Thoracic aorta (tissue), 2 donors: ENCODE measurements around the gene COX17. TPM values are rescaled to one million over a fixed set of nuclear protein-coding genes. Genes with fewer than 3 reads are reported as not detected.
A peak's percentile ranks its signal among the peaks of the same experiment; 100 is the strongest.

Source experiments
- ATAC-seq: fragments of 150-250 bp; one replicate; pipeline ENCODE4 v1.8.0; 2017; ENCODE audit warnings: low read depth; ENCODE audit not compliant: insufficient number of reproducible peaks, low FRiP score
- DNase-seq: peaks from one replicate; pipeline ENCODE4 v3.0.0-alpha.2; 2020; ENCODE audit warnings: low spot score
- H3K27ac ChIP-seq, 2 donors: fragments of 200-600 bp; sonication (generic); 1 replicate in 1 of 2; 2 replicates in 1 of 2; pipeline ENCODE4 v1.5.1; 2016; ENCODE audit warnings: mild to moderate bottlenecking in 2 of 2, moderate library complexity in 2 of 2
- H3K27me3 ChIP-seq: fragments of 200-600 bp; sonication (generic); replicated peaks from 2 replicates; pipeline ENCODE4 v1.6.0; 2016; ENCODE audit warnings: mild to moderate bottlenecking; ENCODE audit not compliant: insufficient read depth
- H3K36me3 ChIP-seq: fragments of 200-600 bp; sonication (generic); one replicate; pipeline ENCODE4 v1.5.1; 2016
- H3K4me1 ChIP-seq, 2 donors: fragments of 200-600 bp; sonication (generic); 1 replicate in 1 of 2; 2 replicates in 1 of 2; pipeline versions ENCODE4 v1.5.1 to v1.6.0; 2016; ENCODE audit warnings: low read depth in 2 of 2, mild to moderate bottlenecking in 1 of 2; ENCODE audit not compliant: control insufficient read depth in 1 of 2
- H3K4me3 ChIP-seq: fragments of 200-600 bp; sonication (generic); 2 replicates; pipeline ENCODE4 v1.5.1; 2016; ENCODE audit warnings: mild to moderate bottlenecking
- H3K9me3 ChIP-seq: fragments of 200-600 bp; sonication (generic); 2 replicates; pipeline ENCODE4 v1.5.1; 2016
- total RNA-seq, 2 donors: library from RNA; depleted of rRNA; stranded (reverse); fragments of >200 nt; gene quantifications; one replicate each; pipeline versions ENCODE4 v1.1.0 to v1.2.3, GENCODE V29; 2016
- TF ChIP-seq, protein P1 (sequence below): fragments of 200-600 bp; sonication (generic); IDR thresholded peaks from one replicate; pipeline ENCODE4 v1.5.1; 2019; ENCODE audit warnings: antibody characterized with exemption

Gene COX17
- total RNA-seq, 2 donors from 2014 or later, result 15.2 to 51.3 TPM

DNA sequence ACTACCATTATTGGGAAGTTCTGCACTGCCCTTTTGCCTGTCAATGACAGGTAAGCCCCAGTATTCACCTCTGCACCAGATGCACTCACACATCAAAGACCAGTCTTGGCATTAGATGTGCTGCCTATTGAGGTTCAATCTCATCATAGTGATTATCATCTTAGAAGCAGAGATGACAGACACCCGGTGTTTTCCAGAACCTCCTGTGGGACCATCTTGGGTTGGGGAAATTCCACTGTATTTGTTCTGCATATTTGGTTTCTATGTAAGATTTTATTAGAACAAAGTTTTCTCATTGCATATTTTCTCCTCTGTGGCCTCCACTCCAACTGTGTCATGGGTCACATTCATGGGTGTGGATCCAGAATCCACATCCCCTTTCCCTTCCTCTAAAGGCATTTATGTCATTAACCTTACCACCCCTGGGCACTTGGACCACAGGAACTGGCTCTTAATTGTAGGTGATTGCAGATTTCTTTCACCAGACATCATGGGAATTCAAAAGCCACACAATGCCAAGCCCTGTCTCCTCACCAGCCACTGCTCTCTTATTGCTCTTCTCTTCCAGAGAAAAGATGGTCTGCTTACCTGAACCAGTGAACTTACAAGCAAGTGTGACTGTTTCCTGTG is 48.3 kb downstream of the COX17 start:
- H3K9me3 ChIP-seq, result no peaks in the 10 kb centered on the region
- H3K4me1 ChIP-seq, result peaks cover 47 to 61% of the 10 kb centered on the region in 2 donors
- TF ChIP-seq, protein P1, sequence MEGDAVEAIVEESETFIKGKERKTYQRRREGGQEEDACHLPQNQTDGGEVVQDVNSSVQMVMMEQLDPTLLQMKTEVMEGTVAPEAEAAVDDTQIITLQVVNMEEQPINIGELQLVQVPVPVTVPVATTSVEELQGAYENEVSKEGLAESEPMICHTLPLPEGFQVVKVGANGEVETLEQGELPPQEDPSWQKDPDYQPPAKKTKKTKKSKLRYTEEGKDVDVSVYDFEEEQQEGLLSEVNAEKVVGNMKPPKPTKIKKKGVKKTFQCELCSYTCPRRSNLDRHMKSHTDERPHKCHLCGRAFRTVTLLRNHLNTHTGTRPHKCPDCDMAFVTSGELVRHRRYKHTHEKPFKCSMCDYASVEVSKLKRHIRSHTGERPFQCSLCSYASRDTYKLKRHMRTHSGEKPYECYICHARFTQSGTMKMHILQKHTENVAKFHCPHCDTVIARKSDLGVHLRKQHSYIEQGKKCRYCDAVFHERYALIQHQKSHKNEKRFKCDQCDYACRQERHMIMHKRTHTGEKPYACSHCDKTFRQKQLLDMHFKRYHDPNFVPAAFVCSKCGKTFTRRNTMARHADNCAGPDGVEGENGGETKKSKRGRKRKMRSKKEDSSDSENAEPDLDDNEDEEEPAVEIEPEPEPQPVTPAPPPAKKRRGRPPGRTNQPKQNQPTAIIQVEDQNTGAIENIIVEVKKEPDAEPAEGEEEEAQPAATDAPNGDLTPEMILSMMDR, result no peak
- H3K27me3 ChIP-seq, result no peaks in the 10 kb centered on the region
- no peak overlapping the region for H3K4me3 ChIP-seq
- no peak for ATAC-seq
- no peaks in the 10 kb centered on the region for H3K36me3 ChIP-seq
- peak overlapping the region; percentile 31 to 68 for H3K27ac ChIP-seq
- no peak for DNase-seq

DNA sequence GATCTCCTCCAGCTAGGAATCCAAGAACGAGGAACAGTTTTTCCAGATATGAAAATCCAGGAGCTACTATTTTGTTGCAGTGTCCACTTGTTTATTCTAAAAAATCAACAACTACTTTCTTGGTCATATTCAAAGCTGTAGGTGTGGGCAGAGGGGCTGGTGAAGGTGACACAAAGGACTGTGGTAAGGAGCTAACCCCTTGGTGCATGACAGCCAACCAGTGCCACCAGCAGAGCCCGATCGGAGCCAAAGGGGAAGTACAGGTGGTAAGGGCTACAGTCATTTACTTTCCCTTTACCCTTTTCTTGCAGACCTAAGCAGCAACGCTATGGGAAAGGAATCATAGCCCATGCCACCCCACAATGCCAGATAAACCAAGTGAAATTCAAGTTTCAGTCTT is 48.8 kb downstream of the COX17 start:
- ATAC-seq, result no peak
- no peaks in the 10 kb centered on the region for H3K36me3 ChIP-seq
- no peak for DNase-seq
- H3K27ac ChIP-seq, result peak overlapping the region; percentile 16 to 68
- H3K27me3 ChIP-seq, result no peaks in the 10 kb centered on the region
- H3K4me1 ChIP-seq, result peaks cover 47 to 61% of the 10 kb centered on the region in 2 donors
- TF ChIP-seq, protein P1, result no peak
- no peaks in the 10 kb centered on the region for H3K9me3 ChIP-seq
- no peak overlapping the region for H3K4me3 ChIP-seq

DNA sequence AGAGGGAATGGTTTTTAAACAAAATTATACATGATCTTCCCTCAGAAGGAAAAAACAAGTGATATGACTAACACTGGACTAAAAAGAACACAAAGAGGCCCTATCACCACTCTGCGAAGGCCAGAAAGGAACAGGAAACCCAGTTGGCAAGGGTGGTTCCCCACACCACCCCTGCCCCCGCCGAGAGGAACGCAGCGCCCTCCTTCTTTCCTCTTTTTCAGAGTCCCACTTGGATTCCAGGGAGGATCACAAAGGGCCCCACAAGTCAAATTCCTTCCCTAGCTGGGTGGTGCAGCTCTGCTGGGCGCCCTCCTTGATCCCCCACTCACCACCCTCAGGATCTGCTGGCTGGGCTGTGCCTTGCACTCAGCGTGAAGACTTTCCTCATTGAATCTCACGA is 49.7 kb downstream of the COX17 start:
- H3K27ac ChIP-seq, result peak overlapping the region; percentile 16 to 68
- no peaks in the 10 kb centered on the region for H3K36me3 ChIP-seq
- DNase-seq (no peak), ATAC-seq (no peak)
- TF ChIP-seq, protein P1, result no peak
- no peaks in the 10 kb centered on the region for H3K27me3 ChIP-seq
- H3K4me3 ChIP-seq, result no peak overlapping the region
- peaks cover 43 to 57% of the 10 kb centered on the region in 2 donors for H3K4me1 ChIP-seq
- no peaks in the 10 kb centered on the region for H3K9me3 ChIP-seq

DNA sequence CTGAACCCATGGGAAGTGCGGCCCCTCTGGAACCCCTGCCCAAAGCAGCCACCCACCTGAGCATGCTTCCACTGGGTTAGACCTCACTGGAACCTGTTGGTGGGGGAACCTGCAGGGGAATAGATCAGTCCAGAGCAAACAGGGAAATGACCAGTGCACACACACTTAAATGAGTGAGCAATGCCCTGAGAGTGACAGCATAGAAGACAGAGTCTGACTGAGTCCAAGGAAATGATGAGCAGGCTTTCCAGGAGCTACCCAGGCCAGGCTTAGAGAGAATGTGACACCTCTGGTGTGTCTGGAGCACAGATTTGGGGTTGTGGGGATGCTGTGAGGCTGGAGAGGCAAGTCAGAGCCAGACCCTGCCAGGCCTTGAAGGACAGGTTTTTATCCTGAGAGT is 51.0 kb downstream of the COX17 start:
- TF ChIP-seq, protein P1, result no peak
- Histone ChIP-seq H3K27me3 (no peaks in the 10 kb centered on the region), H3K27ac (no peak overlapping the region), H3K36me3 (no peaks in the 10 kb centered on the region), H3K4me3 (no peak overlapping the region), H3K9me3 (no peaks in the 10 kb centered on the region), H3K4me1 (peaks cover 32 to 45% of the 10 kb centered on the region in 2 donors)
- DNase-seq (no peak), ATAC-seq (no peak)

DNA sequence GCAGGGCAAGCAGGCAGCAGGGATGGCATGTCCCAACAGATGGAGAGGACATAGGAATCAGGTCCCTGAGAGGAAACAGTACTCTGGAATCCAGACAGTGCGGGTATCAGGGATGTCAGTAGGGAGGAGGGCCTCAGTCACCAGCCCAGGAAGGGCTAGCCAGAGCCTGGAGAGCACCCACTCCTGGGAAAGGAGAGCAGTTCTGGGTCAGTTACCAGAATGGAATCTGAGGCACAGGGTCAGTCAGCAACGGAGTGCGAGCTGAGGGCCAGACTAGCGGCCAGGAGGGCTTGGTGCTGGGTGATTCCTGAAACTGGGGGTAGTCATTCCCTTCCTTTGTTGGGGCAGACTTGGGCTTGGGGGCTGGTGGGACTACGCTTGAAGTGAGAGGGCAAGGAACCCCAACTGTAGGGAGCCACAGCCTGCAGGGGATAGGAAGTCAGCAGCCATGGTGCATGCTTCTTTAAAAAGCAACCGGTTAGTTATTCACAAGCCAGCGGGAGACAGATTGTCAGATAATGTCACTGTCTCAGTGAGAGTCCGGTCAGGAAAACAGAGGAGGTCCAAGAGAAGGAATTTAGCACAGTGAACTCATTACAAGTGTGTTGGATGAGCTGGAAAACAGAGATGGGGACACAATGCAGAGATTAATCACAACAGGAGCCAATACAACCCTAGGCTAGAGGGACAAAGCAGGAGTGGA is 51.6 kb downstream of the COX17 start:
- ATAC-seq (no peak), DNase-seq (no peak)
- no peak overlapping the region for H3K4me3 ChIP-seq
- peaks cover 27 to 39% of the 10 kb centered on the region in 2 donors for H3K4me1 ChIP-seq
- TF ChIP-seq, protein P1, result no peak
- H3K27me3 ChIP-seq, result no peaks in the 10 kb centered on the region
- no peak overlapping the region for H3K27ac ChIP-seq
- no peaks in the 10 kb centered on the region for H3K9me3 ChIP-seq
- H3K36me3 ChIP-seq, result no peaks in the 10 kb centered on the region
